ENCODE data around the gene TOX4.

The TOX4 gene

GRCh38 chr14:21501568-21501967 lies 24.6 kb downstream of the TOX4 start:
- no peak for DNase-seq (ENCODE audit: low read depth in 2 of 2)

GRCh38 chr14:21503376-21503775 lies 26.4 kb downstream of the TOX4 start:
- DNase-seq (ENCODE audit: low read depth in 2 of 2): no peak

- peak in 1 of 2 donors; percentile 17 for DNase-seq (ENCODE audit: low read depth in 2 of 2)
These were observed 28.1 kb downstream of the TOX4 start for GRCh38 chr14:21505012-21505553.

GRCh38 chr14:21506557-21506956 lies 29.6 kb downstream of the TOX4 start:
- no peak for DNase-seq (ENCODE audit: low read depth in 2 of 2)

- DNase-seq (ENCODE audit: low read depth in 2 of 2): no peak
These were observed 32.6 kb downstream of the TOX4 start for GRCh38 chr14:21509432-21510143.

GRCh38 chr14:21510735-21511657 lies 34.0 kb downstream of the TOX4 start, which contains the start of gene METTL3:
TSS of gene METTL3 (minus strand) at chr14:21511340. CDS start at chr14:21511223, 117 bp downstream.
- peak; percentile 80 to 87 for DNase-seq (ENCODE audit: low read depth in 2 of 2)

- DNase-seq (ENCODE audit: low read depth in 2 of 2): no peak
These were observed 37.3 kb downstream of the TOX4 start for GRCh38 chr14:21514341-21514740.

- DNase-seq (ENCODE audit: low read depth in 2 of 2): no peak
These were observed 41.7 kb downstream of the TOX4 start for GRCh38 chr14:21518725-21519124.

- no peak for DNase-seq (ENCODE audit: low read depth in 2 of 2)
These were observed 43.8 kb downstream of the TOX4 start for GRCh38 chr14:21520767-21521166.

GRCh38 chr14:21521501-21521900 lies 44.5 kb downstream of the TOX4 start:
- no peak for DNase-seq (ENCODE audit: low read depth in 2 of 2)

GRCh38 chr14:21523203-21523602 lies 46.2 kb downstream of the TOX4 start:
- no peak for DNase-seq (ENCODE audit: low read depth in 2 of 2)

GRCh38 chr14:21524575-21525490 lies 47.8 kb downstream of the TOX4 start:
- DNase-seq (ENCODE audit: low read depth in 2 of 2): no peak

- no peak for DNase-seq (ENCODE audit: low read depth in 2 of 2)
These were observed 48.6 kb downstream of the TOX4 start for GRCh38 chr14:21525571-21525961.

- peak; percentile 62 to 63 for DNase-seq (ENCODE audit: low read depth in 2 of 2)
These were observed 49.1 kb downstream of the TOX4 start, which contains the start of gene SALL2 for GRCh38 chr14:21525962-21526671. TSS of gene SALL2 (minus strand) at chr14:21526346. CDS start at chr14:21526127, 219 bp downstream.

GRCh38 chr14:21526672-21527317 lies 49.8 kb downstream of the TOX4 start:
- no peak for DNase-seq (ENCODE audit: low read depth in 2 of 2)

GRCh38 chr14:21527318-21527679 lies 50.3 kb downstream of the TOX4 start:
- DNase-seq (ENCODE audit: low read depth in 2 of 2): no peak

GRCh38 chr14:21528381-21529348 lies 51.7 kb downstream of the TOX4 start:
- no peak for DNase-seq (ENCODE audit: low read depth in 2 of 2)

- DNase-seq (ENCODE audit: low read depth in 2 of 2): no peak
These were observed 52.5 kb downstream of the TOX4 start for GRCh38 chr14:21529515-21529914.

- no peak for DNase-seq (ENCODE audit: low read depth in 2 of 2)
These were observed 56.3 kb downstream of the TOX4 start for GRCh38 chr14:21533294-21533693.
